Raji (cell line): ENCODE data around the gene FERMT3.

Experiments used
- POLR2A ChIP-seq: IDR thresholded peaks from 2 replicates; pipeline ENCODE4 v1.6.1; 2011; ENCODE audit warnings: low read depth, low read length, control low read depth; ENCODE audit not compliant: insufficient read depth

The FERMT3 gene

DNA sequence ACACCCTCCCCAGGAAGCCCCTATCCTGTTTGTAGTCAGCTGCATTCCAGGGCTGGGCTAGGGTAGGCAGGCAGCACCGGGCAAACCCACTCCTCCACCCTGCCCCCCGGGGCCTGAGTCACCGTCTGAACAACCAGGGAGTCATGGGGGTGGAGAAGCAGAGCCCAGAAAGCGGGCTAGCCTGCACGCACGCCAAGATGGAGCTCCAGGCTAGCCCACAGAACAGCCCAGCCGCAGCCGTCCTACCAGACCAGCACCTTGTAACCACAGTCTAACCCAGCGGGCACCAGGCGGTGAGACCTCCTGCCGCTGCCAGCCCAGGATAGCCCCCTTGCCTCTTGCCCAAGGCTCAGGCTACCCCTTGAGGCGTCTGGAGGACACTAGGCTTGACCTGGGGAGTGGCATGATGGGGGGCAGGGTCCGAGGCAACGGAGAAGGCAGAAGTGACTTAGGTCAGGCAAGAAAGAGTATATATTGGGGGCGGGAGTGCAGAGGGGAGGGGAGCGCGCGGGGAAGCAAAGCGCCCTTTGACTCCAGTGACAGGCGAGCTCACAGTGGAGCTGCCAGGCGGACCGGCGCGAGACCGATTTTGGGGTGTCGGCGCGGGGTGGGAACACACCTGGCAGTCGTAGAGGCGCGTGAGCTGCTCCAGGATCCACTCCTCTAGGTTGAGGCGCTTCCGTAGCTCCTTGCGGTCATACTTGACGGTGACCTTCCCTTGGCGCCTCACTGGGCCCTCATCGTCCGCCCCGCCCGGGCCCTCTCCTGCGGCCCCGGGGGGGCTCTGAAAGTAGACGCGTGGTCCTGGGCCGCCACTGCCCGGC lies 39.5 kb downstream of the FERMT3 start:
- TF ChIP-seq POLR2A: no peak

- TF ChIP-seq POLR2A: peak; percentile 65
Observed at GRCh38 chr11:64246871-64247728, 40.6 kb downstream of the FERMT3 start, which contains the start of gene PPP1R14B. Gene PPP1R14B, minus strand, starts transcription at chr11:64246943. Its CDS starts 270 bp downstream, at chr11:64246673.

DNA sequence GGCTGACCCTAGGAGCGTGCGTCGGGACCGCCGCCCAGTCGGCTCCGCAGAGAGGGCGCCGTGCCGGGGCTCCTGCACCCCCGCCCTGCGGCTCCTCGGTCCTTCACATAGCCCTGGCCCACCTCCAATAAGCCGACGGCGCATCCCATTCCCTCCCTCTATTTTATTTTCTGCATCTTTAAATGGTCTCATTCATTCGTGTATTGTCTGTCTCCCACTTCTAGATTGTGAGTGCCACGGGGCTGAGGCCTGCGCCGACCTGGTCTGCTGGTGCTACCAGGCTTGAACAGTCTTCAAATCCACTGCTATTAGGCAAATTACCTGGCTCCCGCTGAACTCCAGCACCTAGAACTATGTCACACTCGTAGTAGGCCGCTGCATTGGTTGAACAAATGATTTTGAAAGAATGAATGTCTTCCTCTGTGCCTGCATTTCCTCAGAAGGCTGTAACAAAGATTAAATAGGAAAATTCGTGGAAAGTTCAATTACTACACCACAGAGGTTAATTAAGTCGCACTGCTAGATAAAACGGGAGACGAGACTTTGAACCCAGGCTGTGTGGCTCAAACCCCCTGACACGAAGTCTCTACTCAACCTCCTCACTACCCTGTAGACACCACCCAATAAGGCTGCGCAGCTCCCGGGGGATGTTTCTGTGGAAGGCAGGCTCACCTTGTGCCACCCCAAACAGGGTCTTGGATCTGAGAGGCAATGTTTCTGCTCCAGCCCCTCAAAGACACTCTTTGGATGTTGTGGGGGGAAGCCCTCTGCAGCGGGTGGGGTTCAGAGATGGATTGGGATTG lies 41.4 kb downstream of the FERMT3 start:
- TF ChIP-seq POLR2A: no peak

- TF ChIP-seq POLR2A: no peak
Observed at GRCh38 chr11:64248578-64248977, 42.1 kb downstream of the FERMT3 start.

DNA sequence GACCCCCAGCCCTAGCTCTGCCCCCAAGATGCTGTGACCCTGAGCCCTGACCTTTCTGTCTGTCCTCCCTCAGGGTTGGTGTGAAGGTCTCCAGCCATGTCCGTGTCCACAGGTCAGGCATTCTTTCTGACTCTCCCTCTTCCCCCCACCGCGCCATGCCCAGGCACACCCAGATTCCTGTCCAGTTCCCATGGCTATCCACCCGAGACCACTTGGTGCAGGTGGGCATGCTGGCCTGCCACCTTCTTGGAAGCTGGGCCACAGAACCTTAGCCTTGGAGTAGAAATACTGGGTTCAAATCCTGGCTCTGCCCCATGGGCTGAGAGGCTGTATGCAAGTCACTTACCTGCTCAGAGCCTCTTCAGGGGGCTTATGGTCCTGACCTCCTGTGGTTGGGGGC lies 42.5 kb downstream of the FERMT3 start:
- TF ChIP-seq POLR2A: no peak

DNA sequence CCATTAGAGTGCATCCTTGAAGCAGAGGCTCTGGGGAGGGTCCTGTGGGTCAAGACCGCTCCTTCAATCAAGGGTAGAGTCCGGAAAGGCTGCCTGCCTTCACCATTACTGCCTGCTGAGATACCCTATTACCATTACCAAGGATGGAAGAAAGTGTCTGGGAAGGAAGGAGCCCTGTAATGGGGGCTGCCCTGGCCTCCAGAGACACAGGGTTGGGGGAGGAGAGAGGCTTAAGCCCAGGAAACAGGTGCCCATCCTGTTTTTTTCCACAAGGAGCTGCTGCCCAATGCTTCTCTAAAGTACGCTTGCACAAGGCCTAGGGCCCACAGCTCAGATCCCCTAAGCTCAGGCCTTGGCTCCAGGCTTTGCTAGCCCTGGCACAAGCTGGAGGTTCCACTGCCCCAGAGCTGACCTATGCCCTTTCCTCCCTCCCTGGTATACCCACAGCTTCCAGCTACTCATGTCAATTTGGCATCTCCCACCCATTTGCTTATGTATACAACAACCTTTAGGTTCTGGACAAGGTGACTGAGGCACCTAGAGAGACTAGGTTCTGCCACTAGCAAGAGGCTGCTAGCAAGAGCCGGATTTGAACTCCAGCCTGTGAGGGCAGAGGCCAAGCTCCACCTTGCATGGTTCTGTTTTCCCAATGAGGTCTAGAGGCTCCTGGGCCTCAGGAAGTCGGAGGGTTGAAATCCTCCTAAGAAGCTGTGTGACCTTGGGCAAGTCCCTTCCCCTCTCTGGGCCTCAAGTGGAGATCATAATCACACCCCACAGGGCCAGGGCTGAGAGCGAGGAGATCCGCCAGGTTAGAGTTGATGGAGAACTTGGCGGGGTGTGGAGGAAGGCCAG lies 43.3 kb downstream of the FERMT3 start:
- TF ChIP-seq POLR2A: no peak

DNA sequence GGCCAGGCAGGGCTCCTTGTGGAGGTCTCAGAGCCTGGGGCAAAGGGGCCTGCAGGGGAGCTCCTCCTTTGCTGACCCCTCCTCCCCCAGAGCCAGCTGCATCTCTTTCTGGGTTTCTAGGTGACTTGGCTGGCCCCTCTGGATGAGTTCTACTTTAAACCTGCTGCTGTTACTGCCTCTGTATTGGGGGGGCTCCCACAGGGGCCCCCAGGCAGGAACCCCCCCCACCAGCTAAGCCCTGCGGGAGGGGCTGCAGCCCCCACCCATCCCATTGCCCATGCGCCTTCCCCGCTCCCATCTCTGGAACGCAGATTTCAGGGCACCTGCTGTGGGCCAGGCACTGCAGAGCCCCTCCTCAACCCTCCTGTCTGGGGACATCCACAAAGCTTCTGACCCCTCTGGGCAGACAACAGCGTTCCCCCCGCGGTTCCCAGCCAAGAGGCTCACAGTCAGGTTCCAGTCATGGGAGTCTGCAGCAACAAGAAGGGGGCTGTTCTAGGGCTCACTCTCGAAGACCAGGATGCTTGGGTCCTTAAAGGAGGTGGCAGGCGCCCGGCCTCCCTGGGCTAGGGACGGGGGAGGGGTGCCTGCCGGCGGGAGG lies 44.0 kb downstream of the FERMT3 start:
- TF ChIP-seq POLR2A: no peak

GRCh38 chr11:64251016-64251752 lies 44.7 kb downstream of the FERMT3 start, which contains the start of gene PLCB3:
Gene PLCB3, plus strand, starts transcription at chr11:64251530. Its CDS starts 120 bp downstream, at chr11:64251650.
- TF ChIP-seq POLR2A: peak; percentile 31; the same call in 1 of the 2 replicates

DNA sequence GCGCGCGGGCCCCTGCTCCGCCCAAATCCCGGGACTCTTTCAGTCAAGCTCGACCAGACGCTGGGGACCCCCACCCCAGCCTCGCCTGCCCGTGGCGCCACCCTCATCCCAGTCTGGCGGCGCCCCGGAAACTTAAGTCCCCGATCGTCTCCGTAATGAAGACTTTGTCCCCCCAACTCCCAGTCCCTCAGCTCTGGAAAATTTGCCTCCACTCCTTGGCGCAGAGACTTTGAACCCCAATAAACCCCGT lies 45.2 kb downstream of the FERMT3 start:
- no peak for TF ChIP-seq POLR2A

- TF ChIP-seq POLR2A: no peak
Observed at GRCh38 chr11:64252003-64252872, 45.7 kb downstream of the FERMT3 start.

- no peak for TF ChIP-seq POLR2A
Observed at GRCh38 chr11:64253043-64253442, 46.5 kb downstream of the FERMT3 start.

DNA sequence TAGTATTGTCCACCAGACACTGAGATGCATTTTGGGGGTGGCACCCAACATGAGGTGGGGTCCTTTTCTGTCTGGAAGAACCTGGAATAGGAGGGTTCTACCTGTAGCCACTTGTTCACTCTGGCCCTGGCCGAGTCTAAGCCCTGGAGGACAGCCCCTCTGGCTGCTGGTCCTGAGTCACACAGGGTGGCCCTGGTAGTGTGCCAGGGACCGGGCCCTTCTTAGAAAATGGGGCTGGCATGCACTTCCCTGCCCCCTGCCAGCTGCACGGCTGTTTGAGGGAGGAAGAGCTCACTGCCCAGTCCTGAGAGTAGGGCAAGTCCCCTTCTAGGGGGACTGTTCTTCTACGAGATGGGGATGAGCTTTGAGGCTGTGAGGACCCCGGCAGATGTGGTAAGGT lies 47.0 kb downstream of the FERMT3 start:
- TF ChIP-seq POLR2A: no peak

DNA sequence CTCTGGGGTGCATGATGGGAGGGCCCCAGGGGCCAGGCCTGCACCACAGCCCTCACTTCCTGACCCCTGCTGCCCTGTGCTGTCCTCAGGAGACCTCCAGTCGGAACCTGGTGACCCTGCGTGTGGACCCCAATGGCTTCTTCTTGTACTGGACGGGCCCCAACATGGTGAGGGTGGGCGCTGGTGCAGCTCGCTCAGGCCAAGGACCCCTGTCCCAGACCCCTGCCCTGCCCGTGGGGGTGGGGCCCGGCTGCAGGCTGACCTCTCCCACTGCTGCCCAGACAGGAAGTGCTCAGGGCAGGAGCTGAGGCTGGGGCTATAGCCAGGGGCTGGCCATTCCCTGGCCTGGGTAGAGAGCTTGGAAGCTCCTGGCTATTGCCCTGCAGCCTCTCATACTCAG lies 47.8 kb downstream of the FERMT3 start:
- no peak for TF ChIP-seq POLR2A
